ENCODE data around the gene BHLHE23.
A peak's percentile ranks its signal among the peaks of the same experiment; 100 is the strongest.

The BHLHE23 gene

DNA sequence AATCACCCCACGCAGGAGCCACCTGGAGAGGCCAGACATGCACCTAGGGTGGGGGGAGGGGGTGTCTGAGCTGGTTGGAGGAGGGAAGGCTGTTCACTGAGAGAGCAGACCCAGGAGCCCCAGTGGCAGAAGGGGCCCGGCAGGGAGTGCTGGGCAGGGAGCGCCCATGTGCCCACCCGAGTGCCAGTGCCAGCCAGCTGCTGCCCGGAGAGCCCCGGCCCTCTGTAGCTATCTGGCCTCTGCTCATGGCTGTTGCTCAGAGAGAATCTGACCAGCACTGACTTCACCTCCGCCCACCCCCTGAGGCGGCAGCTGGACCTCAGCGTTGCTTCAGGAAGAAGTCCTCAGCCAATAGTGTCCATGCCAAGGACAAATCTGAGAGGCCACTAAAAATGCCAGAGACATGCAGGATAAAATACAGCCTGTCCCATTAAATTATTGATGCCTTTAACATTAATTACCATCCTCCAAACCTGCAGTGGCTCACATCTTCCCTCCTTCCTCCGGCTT, 31.5 kb downstream of the BHLHE23 start:
- H3K27ac ChIP-seq (ENCODE audit: low read depth, low read length) = no peak overlapping the region
- H3K4me1 ChIP-seq (ENCODE audit: control insufficient read depth in 5 of 5, insufficient read depth in 5 of 5, low read length in 5 of 5) = peaks cover 2 to 18% (median 10%) of the 10 kb centered on the region in 5 donors
- no peak overlapping the region for H3K4me3 ChIP-seq (ENCODE audit: low read depth in 1 of 5, low read length in 5 of 5)
- H3K9me3 ChIP-seq (ENCODE audit: control insufficient read depth in 5 of 5, low read length in 5 of 5) = no peaks in the 10 kb centered on the region
- peaks cover 60 to 90% (median 87%) of the 10 kb centered on the region in 5 donors for H3K27me3 ChIP-seq (ENCODE audit: control insufficient read depth in 5 of 5, insufficient read depth in 4 of 5, low read length in 5 of 5)
- H3K9ac ChIP-seq (ENCODE audit: low read length in 5 of 5) = no peak overlapping the region
- no peaks in the 10 kb centered on the region for H3K36me3 ChIP-seq (ENCODE audit: control insufficient read depth in 5 of 5, insufficient read depth in 5 of 5, low read length in 5 of 5)

DNA sequence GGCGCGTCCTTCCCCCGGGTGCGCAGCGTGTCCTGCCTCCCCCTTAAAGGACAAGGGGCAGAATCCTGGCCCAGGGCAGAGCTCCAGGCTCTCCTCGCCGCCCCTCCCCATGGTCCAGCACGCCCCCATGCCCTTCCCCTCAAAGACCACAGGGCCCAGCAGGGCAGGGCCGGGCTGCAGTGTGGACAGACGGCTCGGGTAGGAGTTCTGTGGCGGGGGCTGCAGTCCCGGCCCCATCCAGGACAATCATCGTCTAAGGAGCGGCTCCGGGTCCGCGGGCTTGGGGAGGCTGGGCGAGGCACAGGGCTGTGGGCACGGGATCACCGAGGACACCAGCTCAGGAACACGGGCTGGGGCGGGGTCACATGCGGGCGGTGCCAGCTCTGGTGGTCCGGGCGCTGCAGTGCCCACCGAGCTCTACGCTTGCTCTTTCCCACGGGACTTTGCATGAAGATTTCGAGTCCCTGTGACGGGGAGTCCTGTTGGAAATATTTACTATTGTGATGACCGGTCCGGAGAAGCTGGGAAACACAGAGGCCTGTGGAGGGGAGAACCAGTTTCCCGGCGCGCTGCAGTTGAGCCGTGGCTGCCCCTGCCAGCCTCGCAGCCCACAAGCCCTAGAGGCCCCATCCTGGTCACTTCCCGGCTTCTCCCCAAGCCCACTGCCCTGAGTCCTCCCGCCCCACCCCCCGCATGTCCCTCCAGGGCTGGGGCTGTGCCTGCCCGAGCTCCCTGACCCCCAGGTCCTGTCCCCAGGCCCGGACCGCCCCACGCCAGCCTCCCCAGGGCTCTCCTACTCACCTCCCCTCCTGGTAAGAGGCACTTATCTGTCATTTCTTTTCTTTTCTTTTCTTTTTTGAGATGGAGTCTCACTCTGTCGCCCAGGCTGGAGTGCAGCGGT, 33.7 kb downstream of the BHLHE23 start:
- H3K36me3 ChIP-seq (ENCODE audit: control insufficient read depth in 5 of 5, insufficient read depth in 5 of 5, low read length in 5 of 5) = no peaks in the 10 kb centered on the region
- no peak overlapping the region for H3K27ac ChIP-seq (ENCODE audit: low read depth, low read length)
- H3K4me3 ChIP-seq (ENCODE audit: low read depth in 1 of 5, low read length in 5 of 5) = peak overlapping the region in 3 of 5 donors; percentile 12 to 46 (median 26)
- peaks cover 2 to 13% (median 8%) of the 10 kb centered on the region in 5 donors for H3K4me1 ChIP-seq (ENCODE audit: control insufficient read depth in 5 of 5, insufficient read depth in 5 of 5, low read length in 5 of 5)
- H3K9me3 ChIP-seq (ENCODE audit: control insufficient read depth in 5 of 5, low read length in 5 of 5) = no peaks in the 10 kb centered on the region
- peak overlapping the region in 1 of 5 donors; percentile 27 for H3K9ac ChIP-seq (ENCODE audit: low read length in 5 of 5)
- peaks cover 46 to 83% (median 73%) of the 10 kb centered on the region in 5 donors for H3K27me3 ChIP-seq (ENCODE audit: control insufficient read depth in 5 of 5, insufficient read depth in 4 of 5, low read length in 5 of 5)

DNA sequence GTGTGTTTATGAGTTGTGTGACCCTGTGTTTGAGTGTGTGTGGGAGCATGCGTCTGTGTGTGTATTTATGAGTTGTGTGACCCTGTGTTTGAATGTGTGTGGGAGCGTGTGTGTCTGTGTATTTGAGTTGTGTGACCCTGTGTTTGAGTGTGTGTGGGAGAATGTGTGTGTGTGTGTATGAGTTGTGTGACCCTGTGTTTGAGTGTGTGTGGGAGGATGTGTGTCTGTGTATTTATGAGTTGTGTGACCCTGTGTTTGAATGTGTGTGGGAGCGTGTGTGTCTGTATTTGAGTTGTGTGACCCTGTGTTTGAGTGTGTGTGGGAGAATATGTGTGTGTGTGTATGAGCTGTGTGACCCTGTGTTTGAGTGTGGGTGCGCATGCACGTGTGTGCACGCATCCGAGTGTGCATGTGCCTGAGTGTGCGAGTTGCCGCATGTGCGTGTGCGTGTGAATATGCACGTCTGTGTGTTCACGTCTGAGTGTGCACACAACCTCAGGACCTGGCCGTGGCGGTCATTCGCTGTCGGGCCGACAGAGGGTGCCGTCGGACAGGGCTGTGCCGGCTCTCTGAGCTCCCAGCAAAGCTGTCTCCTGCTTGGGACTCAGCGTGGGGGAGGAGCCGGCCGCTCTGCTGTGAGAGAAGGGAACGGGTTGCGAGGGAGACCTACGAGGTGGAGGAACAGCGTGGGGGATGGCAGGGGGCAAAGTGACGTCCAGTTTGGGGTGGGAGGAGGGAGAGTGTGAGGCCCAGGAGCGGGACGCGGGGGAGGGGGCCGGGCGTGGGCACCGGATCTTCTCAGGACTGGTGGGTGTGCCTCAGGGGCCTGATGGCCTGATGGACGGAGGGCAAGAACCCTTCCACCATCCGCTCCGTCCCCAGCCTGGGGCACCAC, 34.6 kb downstream of the BHLHE23 start:
- H3K9ac ChIP-seq (ENCODE audit: low read length in 5 of 5) = peak overlapping the region in 1 of 5 donors; percentile 27
- H3K9me3 ChIP-seq (ENCODE audit: control insufficient read depth in 5 of 5, low read length in 5 of 5) = no peaks in the 10 kb centered on the region
- no peak overlapping the region for H3K27ac ChIP-seq (ENCODE audit: low read depth, low read length)
- H3K36me3 ChIP-seq (ENCODE audit: control insufficient read depth in 5 of 5, insufficient read depth in 5 of 5, low read length in 5 of 5) = no peaks in the 10 kb centered on the region
- peak overlapping the region in 4 of 5 donors; percentile 12 to 46 (median 26) for H3K4me3 ChIP-seq (ENCODE audit: low read depth in 1 of 5, low read length in 5 of 5)
- H3K27me3 ChIP-seq (ENCODE audit: control insufficient read depth in 5 of 5, insufficient read depth in 4 of 5, low read length in 5 of 5) = peaks cover 41 to 74% (median 65%) of the 10 kb centered on the region in 5 donors
- peaks cover 2 to 10% (median 8%) of the 10 kb centered on the region in 5 donors for H3K4me1 ChIP-seq (ENCODE audit: control insufficient read depth in 5 of 5, insufficient read depth in 5 of 5, low read length in 5 of 5)

DNA sequence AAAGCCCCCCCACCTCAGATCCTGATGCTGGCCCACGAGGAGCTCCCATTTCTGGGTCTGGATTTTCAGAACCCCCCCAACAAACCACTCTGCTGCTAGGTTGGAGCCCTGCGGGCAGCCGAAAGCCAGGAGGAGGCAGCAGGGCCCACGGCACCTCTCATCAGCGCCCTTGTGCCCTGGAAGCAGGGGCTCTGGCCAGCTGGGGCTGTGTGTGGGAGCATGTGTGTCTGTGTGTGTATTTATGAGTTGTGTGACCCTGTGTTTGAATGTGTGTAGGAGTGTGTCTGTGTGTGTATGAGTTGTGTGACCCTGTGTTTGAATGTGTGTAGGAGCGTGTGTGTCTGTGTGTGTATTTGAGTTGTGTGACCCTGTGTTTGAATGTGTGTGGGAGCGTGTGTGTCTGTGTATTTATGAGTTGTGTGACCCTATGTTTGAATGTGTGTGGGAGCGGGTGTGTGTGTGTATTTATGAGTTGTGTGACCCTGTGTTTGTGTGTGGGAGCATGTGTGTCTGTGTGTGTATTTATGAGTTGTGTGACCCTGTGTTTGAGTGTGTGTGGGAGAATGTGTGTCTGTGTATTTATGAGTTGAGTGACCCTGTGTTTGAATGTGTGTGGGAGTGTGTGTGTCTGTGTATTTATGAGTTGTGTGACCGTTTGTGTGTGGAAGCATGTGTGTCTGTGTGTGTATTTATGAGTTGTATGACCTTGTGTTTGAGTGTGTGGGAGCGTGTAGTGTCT, 35.4 kb downstream of the BHLHE23 start:
- H3K9me3 ChIP-seq (ENCODE audit: control insufficient read depth in 5 of 5, low read length in 5 of 5) = no peaks in the 10 kb centered on the region
- no peak overlapping the region for H3K27ac ChIP-seq (ENCODE audit: low read depth, low read length)
- no peaks in the 10 kb centered on the region for H3K36me3 ChIP-seq (ENCODE audit: control insufficient read depth in 5 of 5, insufficient read depth in 5 of 5, low read length in 5 of 5)
- no peak overlapping the region for H3K9ac ChIP-seq (ENCODE audit: low read length in 5 of 5)
- H3K27me3 ChIP-seq (ENCODE audit: control insufficient read depth in 5 of 5, insufficient read depth in 4 of 5, low read length in 5 of 5) = peaks cover 38 to 67% (median 59%) of the 10 kb centered on the region in 5 donors
- H3K4me1 ChIP-seq (ENCODE audit: control insufficient read depth in 5 of 5, insufficient read depth in 5 of 5, low read length in 5 of 5) = peaks cover 2 to 10% (median 8%) of the 10 kb centered on the region in 5 donors
- no peak overlapping the region for H3K4me3 ChIP-seq (ENCODE audit: low read depth in 1 of 5, low read length in 5 of 5)

DNA sequence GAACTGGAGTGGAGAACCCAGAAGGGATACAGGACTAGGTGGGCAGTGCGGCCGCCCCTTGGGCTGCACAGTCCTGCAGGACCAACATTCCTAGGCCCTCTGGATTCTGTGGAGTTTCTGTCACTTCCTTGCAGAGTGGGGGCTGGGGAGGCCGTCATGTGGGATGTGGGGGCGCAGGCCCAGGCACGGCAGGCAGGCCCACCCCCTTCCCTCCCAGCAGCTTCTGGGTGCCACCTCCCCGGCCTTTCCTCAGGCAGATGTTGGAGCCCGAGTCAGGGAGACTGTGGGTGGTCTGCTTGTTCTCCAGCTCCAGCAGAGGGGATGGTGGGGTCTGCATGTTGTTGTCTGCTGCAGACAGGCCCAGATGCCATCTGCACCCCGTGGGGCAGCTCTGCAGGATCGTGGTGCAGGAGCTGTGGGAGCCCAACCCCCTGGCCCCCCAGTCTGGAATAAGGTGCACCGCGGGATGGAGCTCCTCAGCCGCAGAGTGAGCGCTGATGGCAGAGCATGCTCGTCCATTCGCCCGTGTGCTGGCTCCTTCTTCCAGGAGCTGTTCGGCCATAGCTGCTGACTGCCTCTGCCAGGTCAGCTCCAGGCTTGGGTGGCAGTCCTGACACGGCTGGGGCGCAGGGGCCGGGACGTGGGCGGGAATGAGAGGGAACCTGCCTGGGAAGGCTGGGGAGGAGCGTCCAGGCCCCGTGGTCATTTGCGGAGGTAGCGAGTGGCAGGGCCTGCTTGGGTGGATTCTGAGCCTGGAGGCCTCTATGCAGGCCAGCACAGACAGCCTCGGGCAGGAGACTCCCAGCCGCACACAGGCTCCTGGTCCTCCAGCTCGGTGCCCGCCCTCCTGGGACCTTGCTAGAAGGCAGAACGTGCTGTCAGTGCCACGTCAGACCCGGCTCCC, 36.2 kb downstream of the BHLHE23 start:
- H3K4me1 ChIP-seq (ENCODE audit: control insufficient read depth in 5 of 5, insufficient read depth in 5 of 5, low read length in 5 of 5) = peaks cover 2 to 10% (median 8%) of the 10 kb centered on the region in 5 donors
- peaks cover 35 to 58% (median 53%) of the 10 kb centered on the region in 5 donors for H3K27me3 ChIP-seq (ENCODE audit: control insufficient read depth in 5 of 5, insufficient read depth in 4 of 5, low read length in 5 of 5)
- no peaks in the 10 kb centered on the region for H3K36me3 ChIP-seq (ENCODE audit: control insufficient read depth in 5 of 5, insufficient read depth in 5 of 5, low read length in 5 of 5)
- no peak overlapping the region for H3K4me3 ChIP-seq (ENCODE audit: low read depth in 1 of 5, low read length in 5 of 5)
- no peak overlapping the region for H3K9ac ChIP-seq (ENCODE audit: low read length in 5 of 5)
- H3K27ac ChIP-seq (ENCODE audit: low read depth, low read length) = no peak overlapping the region
- no peaks in the 10 kb centered on the region for H3K9me3 ChIP-seq (ENCODE audit: control insufficient read depth in 5 of 5, low read length in 5 of 5)

GRCh38 chr20:62969939-62970306, 36.8 kb downstream of the BHLHE23 start:
- H3K4me3 ChIP-seq (ENCODE audit: low read depth in 1 of 5, low read length in 5 of 5) = no peak overlapping the region
- H3K9me3 ChIP-seq (ENCODE audit: control insufficient read depth in 5 of 5, low read length in 5 of 5) = no peaks in the 10 kb centered on the region
- peaks cover 2 to 10% (median 8%) of the 10 kb centered on the region in 5 donors for H3K4me1 ChIP-seq (ENCODE audit: control insufficient read depth in 5 of 5, insufficient read depth in 5 of 5, low read length in 5 of 5)
- H3K36me3 ChIP-seq (ENCODE audit: control insufficient read depth in 5 of 5, insufficient read depth in 5 of 5, low read length in 5 of 5) = no peaks in the 10 kb centered on the region
- H3K9ac ChIP-seq (ENCODE audit: low read length in 5 of 5) = no peak overlapping the region
- H3K27me3 ChIP-seq (ENCODE audit: control insufficient read depth in 5 of 5, insufficient read depth in 4 of 5, low read length in 5 of 5) = peaks cover 28 to 52% (median 49%) of the 10 kb centered on the region in 5 donors
- no peak overlapping the region for H3K27ac ChIP-seq (ENCODE audit: low read depth, low read length)

- Histone ChIP-seq H3K4me1 (ENCODE audit: control insufficient read depth in 5 of 5, insufficient read depth in 5 of 5, low read length in 5 of 5) (peaks cover 2 to 10% (median 8%) of the 10 kb centered on the region in 5 donors), H3K9me3 (ENCODE audit: control insufficient read depth in 5 of 5, low read length in 5 of 5) (no peaks in the 10 kb centered on the region), H3K9ac (ENCODE audit: low read length in 5 of 5) (no peak overlapping the region), H3K36me3 (ENCODE audit: control insufficient read depth in 5 of 5, insufficient read depth in 5 of 5, low read length in 5 of 5) (no peaks in the 10 kb centered on the region), H3K27ac (ENCODE audit: low read depth, low read length) (no peak overlapping the region), H3K4me3 (ENCODE audit: low read depth in 1 of 5, low read length in 5 of 5) (no peak overlapping the region), H3K27me3 (ENCODE audit: control insufficient read depth in 5 of 5, insufficient read depth in 4 of 5, low read length in 5 of 5) (peaks cover 22 to 48% (median 43%) of the 10 kb centered on the region in 5 donors)
These were observed 37.5 kb downstream of the BHLHE23 start for GRCh38 chr20:62969179-62969760.

DNA sequence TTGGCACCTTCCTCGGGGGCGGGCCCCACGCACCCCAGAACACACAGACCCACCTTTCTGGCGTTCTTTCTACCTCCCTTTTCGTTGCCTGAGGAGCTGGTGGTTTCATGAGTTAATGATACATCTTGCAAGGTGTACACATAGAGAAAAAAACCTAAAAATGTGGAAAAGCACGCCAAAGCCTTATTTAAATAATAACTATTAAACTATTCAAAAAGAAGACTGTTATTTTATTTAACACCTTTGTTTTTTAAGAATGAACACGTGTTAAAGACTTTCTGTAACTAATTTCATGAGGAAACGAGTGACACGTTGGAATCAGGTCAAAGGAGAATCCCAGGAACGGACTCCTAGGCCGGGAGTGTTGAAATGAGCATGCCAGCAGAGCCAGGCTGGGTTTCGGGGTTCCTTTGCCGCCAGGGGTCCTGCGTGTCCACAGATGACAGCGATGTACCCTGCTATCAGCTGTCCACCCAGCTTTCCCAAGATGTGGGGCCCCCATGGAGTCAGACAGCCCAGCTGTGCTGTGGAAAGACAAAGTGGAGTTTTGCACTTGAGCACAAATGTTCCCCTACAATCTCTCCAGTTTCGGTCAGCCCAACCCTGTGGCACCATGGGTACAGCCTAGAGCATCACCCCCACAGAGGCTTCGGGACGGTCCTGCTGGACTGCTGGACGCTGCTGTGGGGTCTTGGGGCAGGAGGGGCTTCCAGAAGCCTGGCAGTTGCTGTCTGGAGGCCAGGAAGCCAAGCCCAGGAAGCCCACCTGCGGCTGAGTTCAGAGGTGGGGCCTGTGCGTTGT, 38.2 kb downstream of the BHLHE23 start:
- Histone ChIP-seq H3K9me3 (ENCODE audit: control insufficient read depth in 5 of 5, low read length in 5 of 5) (no peaks in the 10 kb centered on the region), H3K4me3 (ENCODE audit: low read depth in 1 of 5, low read length in 5 of 5) (no peak overlapping the region), H3K36me3 (ENCODE audit: control insufficient read depth in 5 of 5, insufficient read depth in 5 of 5, low read length in 5 of 5) (peaks cover 0 to 2% (median 0%) of the 10 kb centered on the region in 5 donors), H3K27ac (ENCODE audit: low read depth, low read length) (no peak overlapping the region), H3K9ac (ENCODE audit: low read length in 5 of 5) (no peak overlapping the region), H3K27me3 (ENCODE audit: control insufficient read depth in 5 of 5, insufficient read depth in 4 of 5, low read length in 5 of 5) (peaks cover 17 to 43% (median 37%) of the 10 kb centered on the region in 5 donors), H3K4me1 (ENCODE audit: control insufficient read depth in 5 of 5, insufficient read depth in 5 of 5, low read length in 5 of 5) (peaks cover 2 to 10% (median 8%) of the 10 kb centered on the region in 5 donors)

Measured in subcutaneous abdominal adipose tissue (tissue), 5 donors.